ENCODE results near the gene TMCC2.

Gene TMCC2

DNA sequence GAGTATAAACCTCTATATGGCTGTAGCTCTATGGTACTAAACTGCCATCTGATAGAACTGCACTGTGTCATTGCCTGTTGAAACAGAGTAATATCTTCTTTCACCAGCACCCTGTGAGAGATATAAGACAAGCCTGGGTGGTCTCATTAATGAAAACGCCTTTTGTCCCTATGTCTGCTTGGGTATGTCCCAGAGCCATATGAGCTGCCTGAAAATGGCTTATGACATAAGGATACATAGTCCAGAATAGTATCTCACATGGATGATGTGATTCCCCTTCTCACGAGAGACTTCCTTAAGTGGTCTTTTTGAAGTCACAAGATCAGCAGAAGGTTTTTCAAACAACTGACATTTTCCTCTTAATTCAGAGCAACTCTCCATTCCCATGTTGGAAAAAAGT lies 7.3 kb upstream of the TMCC2 start:
- Histone ChIP-seq H4K8ac (ENCODE audit: low read length) (no peak overlapping the region), H3K14ac (ENCODE audit: low read length in 2 of 2) (no peak overlapping the region), H3K4me2 (ENCODE audit: low read length, poor library complexity, severe bottlenecking) (no peak overlapping the region), H3K36me3 (ENCODE audit: control insufficient read depth in 1 of 2, insufficient read depth in 2 of 2, low read depth in 1 of 2, low read length in 2 of 2) (no peaks in the 10 kb centered on the region), H3K23ac (ENCODE audit: low read length in 2 of 2) (no peak overlapping the region), H2BK120ac (ENCODE audit: low read depth, low read length) (no peak overlapping the region), H3K4me3 (ENCODE audit: insufficient read depth in 1 of 2, low read depth in 1 of 2, low read length in 2 of 2) (no peak overlapping the region), H3K27me3 (ENCODE audit: control insufficient read depth in 1 of 2, insufficient read depth in 1 of 2, low read length in 2 of 2) (peaks cover 0 to under 1% of the 10 kb centered on the region in 2 experiments), H2AK5ac (ENCODE audit: low read length, severe bottlenecking) (no peak overlapping the region), H2BK5ac (ENCODE audit: low read depth, low read length, poor library complexity, severe bottlenecking) (no peak overlapping the region), H3K9me3 (ENCODE audit: control insufficient read depth, low read length) (no peaks in the 10 kb centered on the region), H4K91ac (ENCODE audit: low read length) (no peak overlapping the region), H2BK12ac (ENCODE audit: low read length in 2 of 2) (no peak overlapping the region), H2BK15ac (ENCODE audit: low read depth, poor library complexity, severe bottlenecking) (no peak overlapping the region), H3K4ac (ENCODE audit: low read depth in 1 of 2, low read length in 2 of 2) (no peak overlapping the region), H3K9ac (ENCODE audit: low read length) (no peak overlapping the region), H3K79me1 (replicated peaks; ENCODE audit: low read length, poor library complexity, severe bottlenecking) (no peaks in the 10 kb centered on the region), H3K27ac (ENCODE audit: low read length, poor library complexity, severe bottlenecking) (no peak overlapping the region), H3K4me1 (ENCODE audit: control insufficient read depth, insufficient read depth, low read depth, low read length) (no peaks in the 10 kb centered on the region), H2AFZ (ENCODE audit: low read depth, low read length) (no peak overlapping the region), H3K18ac (ENCODE audit: low read depth in 1 of 2, low read length in 2 of 2) (no peak overlapping the region)
- DNase-seq, result no peak
- 59% methylated on average over 2 of the region's 2 CpGs for WGBS

- Histone ChIP-seq H4K91ac (ENCODE audit: low read length) (no peak overlapping the region), H3K23ac (ENCODE audit: low read length in 2 of 2) (no peak overlapping the region), H3K36me3 (ENCODE audit: control insufficient read depth in 1 of 2, insufficient read depth in 2 of 2, low read depth in 1 of 2, low read length in 2 of 2) (no peaks in the 10 kb centered on the region), H2BK15ac (ENCODE audit: low read depth, poor library complexity, severe bottlenecking) (no peak overlapping the region), H2BK5ac (ENCODE audit: low read depth, low read length, poor library complexity, severe bottlenecking) (no peak overlapping the region), H2BK12ac (ENCODE audit: low read length in 2 of 2) (no peak overlapping the region), H4K8ac (ENCODE audit: low read length) (no peak overlapping the region), H3K27ac (ENCODE audit: low read length, poor library complexity, severe bottlenecking) (no peak overlapping the region), H3K4me3 (ENCODE audit: insufficient read depth in 1 of 2, low read depth in 1 of 2, low read length in 2 of 2) (no peak overlapping the region), H3K9me3 (ENCODE audit: control insufficient read depth, low read length) (no peaks in the 10 kb centered on the region), H3K9ac (ENCODE audit: low read length) (no peak overlapping the region), H3K18ac (ENCODE audit: low read depth in 1 of 2, low read length in 2 of 2) (no peak overlapping the region), H2BK120ac (ENCODE audit: low read depth, low read length) (no peak overlapping the region), H3K79me1 (replicated peaks; ENCODE audit: low read length, poor library complexity, severe bottlenecking) (no peaks in the 10 kb centered on the region), H3K4me1 (ENCODE audit: control insufficient read depth, insufficient read depth, low read depth, low read length) (peaks cover 6% of the 10 kb centered on the region), H2AK5ac (ENCODE audit: low read length, severe bottlenecking) (no peak overlapping the region), H3K27me3 (ENCODE audit: control insufficient read depth in 1 of 2, insufficient read depth in 1 of 2, low read length in 2 of 2) (peaks cover 0 to 3% of the 10 kb centered on the region in 2 experiments), H3K14ac (ENCODE audit: low read length in 2 of 2) (no peak overlapping the region), H2AFZ (ENCODE audit: low read depth, low read length) (no peak overlapping the region), H3K4me2 (ENCODE audit: low read length, poor library complexity, severe bottlenecking) (no peak overlapping the region), H3K4ac (ENCODE audit: low read depth in 1 of 2, low read length in 2 of 2) (no peak overlapping the region)
- no peak for DNase-seq
Measured at GRCh38 chr1:205224736-205225135, 3.0 kb upstream of the TMCC2 start.

DNA sequence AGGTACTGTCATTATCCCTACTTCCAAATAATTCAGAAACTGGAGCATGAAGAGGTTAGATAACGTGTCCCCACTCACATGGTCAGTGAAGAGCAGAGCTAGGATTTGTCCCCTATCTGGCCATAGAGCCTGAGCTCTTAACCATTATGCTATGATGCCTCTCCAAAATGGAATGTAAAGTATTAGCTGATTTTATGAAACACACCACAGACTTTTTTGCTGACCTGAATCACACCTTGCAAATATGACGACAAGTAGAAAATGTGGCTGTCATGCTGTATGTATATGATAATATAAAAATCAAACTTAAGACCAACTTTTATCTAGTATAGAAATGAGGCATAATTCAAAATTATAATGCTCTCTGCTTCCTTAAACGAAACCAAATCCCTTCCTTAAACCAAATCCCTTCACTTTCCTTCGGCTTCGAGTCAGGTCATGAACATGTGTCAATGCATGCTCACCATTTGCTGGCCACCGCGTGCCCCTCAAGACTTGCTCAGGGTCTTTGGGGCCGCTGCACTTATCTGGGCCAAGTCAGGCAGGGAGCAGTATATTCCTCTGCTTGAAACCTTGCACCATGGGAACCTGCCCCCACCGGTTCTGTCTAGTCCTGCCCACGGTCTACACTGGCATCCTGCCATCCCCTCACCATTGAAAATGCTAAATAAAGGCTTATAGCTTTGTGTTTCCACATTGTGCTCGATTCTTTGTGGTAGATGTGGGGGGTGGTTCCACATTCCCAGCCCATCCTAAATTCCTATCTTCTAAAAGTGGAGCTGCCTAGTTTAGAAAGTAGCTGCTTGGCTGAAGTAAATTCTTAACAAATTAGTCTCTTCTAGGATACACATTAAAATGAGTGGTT lies 1.6 kb upstream of the TMCC2 start:
- no peak overlapping the region for H2BK15ac ChIP-seq (ENCODE audit: low read depth, poor library complexity, severe bottlenecking)
- no peak overlapping the region for H2AFZ ChIP-seq (ENCODE audit: low read depth, low read length)
- DNase-seq, result no peak
- H3K27ac ChIP-seq (ENCODE audit: low read length, poor library complexity, severe bottlenecking), result no peak overlapping the region
- 94% methylated on average over 7 of the region's 11 CpGs for WGBS
- H3K9ac ChIP-seq (ENCODE audit: low read length), result no peak overlapping the region
- no peak overlapping the region for H2BK120ac ChIP-seq (ENCODE audit: low read depth, low read length)
- peak overlapping the region in 1 of 2 experiments; percentile 94 for H3K4me3 ChIP-seq (ENCODE audit: insufficient read depth in 1 of 2, low read depth in 1 of 2, low read length in 2 of 2)
- peaks cover 2% of the 10 kb centered on the region for H3K79me1 ChIP-seq (replicated peaks; ENCODE audit: low read length, poor library complexity, severe bottlenecking)
- H3K18ac ChIP-seq (ENCODE audit: low read depth in 1 of 2, low read length in 2 of 2), result no peak overlapping the region
- H3K4me1 ChIP-seq (ENCODE audit: control insufficient read depth, insufficient read depth, low read depth, low read length), result peaks cover 9% of the 10 kb centered on the region
- H2BK5ac ChIP-seq (ENCODE audit: low read depth, low read length, poor library complexity, severe bottlenecking), result no peak overlapping the region
- no peaks in the 10 kb centered on the region for H3K36me3 ChIP-seq (ENCODE audit: control insufficient read depth in 1 of 2, insufficient read depth in 2 of 2, low read depth in 1 of 2, low read length in 2 of 2)
- H2AK5ac ChIP-seq (ENCODE audit: low read length, severe bottlenecking), result no peak overlapping the region
- no peaks in the 10 kb centered on the region for H3K9me3 ChIP-seq (ENCODE audit: control insufficient read depth, low read length)
- no peak overlapping the region for H4K91ac ChIP-seq (ENCODE audit: low read length)
- no peak overlapping the region for H4K8ac ChIP-seq (ENCODE audit: low read length)
- H3K23ac ChIP-seq (ENCODE audit: low read length in 2 of 2), result no peak overlapping the region
- peaks cover 0 to 3% of the 10 kb centered on the region in 2 experiments for H3K27me3 ChIP-seq (ENCODE audit: control insufficient read depth in 1 of 2, insufficient read depth in 1 of 2, low read length in 2 of 2)
- H3K4me2 ChIP-seq (ENCODE audit: low read length, poor library complexity, severe bottlenecking), result no peak overlapping the region
- no peak overlapping the region for H2BK12ac ChIP-seq (ENCODE audit: low read length in 2 of 2)
- no peak overlapping the region for H3K14ac ChIP-seq (ENCODE audit: low read length in 2 of 2)
- H3K4ac ChIP-seq (ENCODE audit: low read depth in 1 of 2, low read length in 2 of 2), result no peak overlapping the region

DNA sequence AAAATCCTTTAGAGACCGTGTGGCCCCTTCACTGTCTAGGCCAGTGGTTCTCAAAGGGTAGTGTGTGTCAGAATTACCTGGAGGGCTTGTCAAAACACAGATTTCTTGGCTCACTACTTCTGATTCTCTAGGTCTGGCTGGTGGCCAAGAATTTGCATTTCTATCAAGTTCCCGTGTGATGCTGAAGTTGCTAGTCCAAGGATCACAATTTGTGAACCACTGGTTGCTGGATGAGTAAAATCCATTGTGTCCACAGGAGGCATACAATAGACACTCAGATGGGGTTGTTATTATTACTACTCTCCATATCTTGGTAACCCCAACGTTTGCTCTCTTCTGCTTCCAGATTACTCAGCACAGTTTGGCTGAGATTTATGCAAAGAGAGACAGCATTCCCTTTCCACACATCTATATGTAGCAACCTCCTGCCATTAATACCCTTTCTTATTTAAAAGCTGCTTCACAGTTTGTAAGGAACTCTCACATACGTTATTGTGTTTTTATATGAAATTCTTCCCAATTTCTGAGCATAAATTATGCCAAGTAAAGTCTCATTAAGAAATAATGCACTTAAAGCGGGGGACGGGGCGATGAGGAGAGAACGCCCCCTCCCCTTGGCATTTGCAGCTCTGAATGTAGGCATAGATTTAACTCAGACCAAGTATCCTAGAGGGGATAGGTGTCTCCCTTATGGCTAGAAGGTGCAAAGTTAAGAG lies 720 bp upstream of the TMCC2 start:
- H3K14ac ChIP-seq (ENCODE audit: low read length in 2 of 2), result no peak overlapping the region
- peak overlapping the region in 1 of 2 experiments; percentile 60 for H3K18ac ChIP-seq (ENCODE audit: low read depth in 1 of 2, low read length in 2 of 2)
- H3K4me1 ChIP-seq (ENCODE audit: control insufficient read depth, insufficient read depth, low read depth, low read length), result peaks cover 9% of the 10 kb centered on the region
- H3K23ac ChIP-seq (ENCODE audit: low read length in 2 of 2), result no peak overlapping the region
- peaks cover 3% of the 10 kb centered on the region for H3K79me1 ChIP-seq (replicated peaks; ENCODE audit: low read length, poor library complexity, severe bottlenecking)
- no peak overlapping the region for H2BK15ac ChIP-seq (ENCODE audit: low read depth, poor library complexity, severe bottlenecking)
- H2BK12ac ChIP-seq (ENCODE audit: low read length in 2 of 2), result no peak overlapping the region
- H3K27me3 ChIP-seq (ENCODE audit: control insufficient read depth in 1 of 2, insufficient read depth in 1 of 2, low read length in 2 of 2), result peaks cover 0 to 3% of the 10 kb centered on the region in 2 experiments
- peak overlapping the region; percentile 94 for H2AFZ ChIP-seq (ENCODE audit: low read depth, low read length)
- H3K27ac ChIP-seq (ENCODE audit: low read length, poor library complexity, severe bottlenecking), result no peak overlapping the region
- H3K4me3 ChIP-seq (ENCODE audit: insufficient read depth in 1 of 2, low read depth in 1 of 2, low read length in 2 of 2), result peak overlapping the region; percentile 76 to 94
- peak overlapping the region; percentile 89 for H3K9ac ChIP-seq (ENCODE audit: low read length)
- no peaks in the 10 kb centered on the region for H3K36me3 ChIP-seq (ENCODE audit: control insufficient read depth in 1 of 2, insufficient read depth in 2 of 2, low read depth in 1 of 2, low read length in 2 of 2)
- peak overlapping the region in 1 of 2 experiments; percentile 59 for H3K4ac ChIP-seq (ENCODE audit: low read depth in 1 of 2, low read length in 2 of 2)
- H3K4me2 ChIP-seq (ENCODE audit: low read length, poor library complexity, severe bottlenecking), result peak overlapping the region; percentile 87
- H2BK5ac ChIP-seq (ENCODE audit: low read depth, low read length, poor library complexity, severe bottlenecking), result no peak overlapping the region
- 28% methylated on average over 7 of the region's 8 CpGs for WGBS
- no peak overlapping the region for H2BK120ac ChIP-seq (ENCODE audit: low read depth, low read length)
- peak overlapping the region; percentile 79 for H4K8ac ChIP-seq (ENCODE audit: low read length)
- DNase-seq, result peak; percentile 33
- H2AK5ac ChIP-seq (ENCODE audit: low read length, severe bottlenecking), result no peak overlapping the region
- no peaks in the 10 kb centered on the region for H3K9me3 ChIP-seq (ENCODE audit: control insufficient read depth, low read length)
- H4K91ac ChIP-seq (ENCODE audit: low read length), result no peak overlapping the region
